Activated T-cell treated with anti-CD3 and anti-CD28 coated beads, Interleukin-2, amount 50 U/mL, for 1 hour (primary cell): ENCODE measurements around the gene SLC22A14.
"Not testable (repeated sequence)": the region's sequence is repeated elsewhere in the genome, so short reads cannot be mapped to it uniquely, and the experiment has no call there.

Experiments
- DNase-seq: peaks from one replicate; pipeline ENCODE4 v3.0.0-alpha.2; 2020

SLC22A14 gene

GRCh38 chr3:38274864-38275649, 7.0 kb upstream of the SLC22A14 start:
- no peak for DNase-seq

GRCh38 chr3:38275658-38276057, 6.4 kb upstream of the SLC22A14 start:
- DNase-seq: no peak

- no peak for DNase-seq
These were observed 5.8 kb upstream of the SLC22A14 start for GRCh38 chr3:38276081-38276916.

GRCh38 chr3:38276917-38277630, 5.0 kb upstream of the SLC22A14 start:
- DNase-seq: no peak

- no peak for DNase-seq
These were observed 3.3 kb upstream of the SLC22A14 start for GRCh38 chr3:38278841-38279240.

- no peak for DNase-seq
These were observed 2.0 kb downstream of the SLC22A14 start for GRCh38 chr3:38283810-38284755.

GRCh38 chr3:38284756-38285150, 2.7 kb downstream of the SLC22A14 start:
- no peak for DNase-seq

- not testable (repeated sequence) for DNase-seq
These were observed 7.5 kb downstream of the SLC22A14 start for GRCh38 chr3:38289286-38290217.

GRCh38 chr3:38297053-38297452, 15.0 kb downstream of the SLC22A14 start:
- DNase-seq: not testable (repeated sequence)

GRCh38 chr3:38297537-38297936, 15.4 kb downstream of the SLC22A14 start:
- DNase-seq: no peak

- no peak for DNase-seq
These were observed 16.0 kb downstream of the SLC22A14 start for GRCh38 chr3:38297947-38298711.

- no peak for DNase-seq
These were observed 24.8 kb downstream of the SLC22A14 start for GRCh38 chr3:38306941-38307340.

GRCh38 chr3:38307599-38307998, 25.5 kb downstream of the SLC22A14 start:
- DNase-seq: no peak

- DNase-seq: no peak
These were observed 26.4 kb downstream of the SLC22A14 start for GRCh38 chr3:38308456-38308855.

GRCh38 chr3:38311476-38311875, 29.4 kb downstream of the SLC22A14 start:
- DNase-seq: no peak

GRCh38 chr3:38311941-38312340, 29.8 kb downstream of the SLC22A14 start:
- no peak for DNase-seq

- DNase-seq: no peak
These were observed 30.3 kb downstream of the SLC22A14 start for GRCh38 chr3:38312356-38312755.

GRCh38 chr3:38313263-38313662, 31.2 kb downstream of the SLC22A14 start:
- DNase-seq: no peak

GRCh38 chr3:38313695-38314094, 31.6 kb downstream of the SLC22A14 start:
- DNase-seq: no peak

- no peak for DNase-seq
These were observed 32.1 kb downstream of the SLC22A14 start for GRCh38 chr3:38314112-38314763.
